ENCODE results near the gene ENPP1. TPM values are rescaled to one million over a fixed set of nuclear protein-coding genes. Genes with fewer than 3 reads are reported as not detected.
"Not testable (repeated sequence)": the region's sequence is repeated elsewhere in the genome, so short reads cannot be mapped to it uniquely, and the experiment has no call there.

ENPP1 gene
- total RNA-seq, 1 experiment from 2014 or later: 2.8 TPM

DNA sequence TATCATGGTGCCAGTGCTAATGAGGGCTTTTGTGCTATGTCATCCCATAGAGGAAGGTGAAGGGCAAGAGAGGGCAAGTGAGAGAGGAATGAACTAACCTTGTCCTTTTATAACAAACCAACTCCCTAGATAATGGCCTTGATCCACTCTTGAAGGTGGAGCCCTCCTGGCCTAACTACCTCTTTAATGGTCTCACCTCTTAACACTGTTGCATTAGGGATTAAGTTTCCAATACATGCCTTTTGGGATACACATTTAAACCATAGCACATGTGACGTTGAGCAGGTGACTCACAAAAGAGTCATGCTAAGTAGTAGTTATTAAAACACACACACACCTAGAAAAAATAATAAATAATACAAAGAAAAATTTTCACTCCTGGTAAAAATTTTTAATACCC, 106.4 kb downstream of the ENPP1 start:
- H3K27ac Mint-ChIP-seq (ENCODE audit: low read depth, unreplicated experiment): no peak overlapping the region
- H3K36me3 Mint-ChIP-seq (ENCODE audit: insufficient read depth, unreplicated experiment): no peaks in the 10 kb centered on the region
- no peak for TF ChIP-seq CTCF (IDR thresholded peaks at IDR 0.05; ENCODE audit: unreplicated experiment)
- H3K4me1 Mint-ChIP-seq (ENCODE audit: insufficient read depth, unreplicated experiment): no peaks in the 10 kb centered on the region
- peak; percentile 26 for DNase-seq (ENCODE audit: unreplicated experiment)
- H3K9me3 Mint-ChIP-seq (ENCODE audit: unreplicated experiment): no peaks in the 10 kb centered on the region
- intact Hi-C loops (cut with micrococcal nuclease): loop anchor here (2.0 kb wide), 1 partner anchor 345 kb away; no protein-coding TSS in a partner anchor
- no TSS peak for BruUV-seq (replicated peaks)
- ChIA-PET POLR2A (no interaction called here), CTCF (interaction anchor here (0.6 to 5.3 kb wide), 45 partner anchors 10 to 573 kb away, joined by 3 to 79 read pairs (median 6); no protein-coding TSS in a partner anchor)
- H3K27me3 Mint-ChIP-seq (ENCODE audit: insufficient read depth, unreplicated experiment): peaks cover 27% of the 10 kb centered on the region
- H3K4me3 Mint-ChIP-seq (ENCODE audit: unreplicated experiment): no peak overlapping the region

- intact Hi-C loops (cut with micrococcal nuclease): loop anchor here (1.0 to 2.0 kb wide), 2 partner anchors 344 to 383 kb away; no protein-coding TSS in a partner anchor
Measured at GRCh38 chr6:131914967-131915751, 107.3 kb downstream of the ENPP1 start.

DNA sequence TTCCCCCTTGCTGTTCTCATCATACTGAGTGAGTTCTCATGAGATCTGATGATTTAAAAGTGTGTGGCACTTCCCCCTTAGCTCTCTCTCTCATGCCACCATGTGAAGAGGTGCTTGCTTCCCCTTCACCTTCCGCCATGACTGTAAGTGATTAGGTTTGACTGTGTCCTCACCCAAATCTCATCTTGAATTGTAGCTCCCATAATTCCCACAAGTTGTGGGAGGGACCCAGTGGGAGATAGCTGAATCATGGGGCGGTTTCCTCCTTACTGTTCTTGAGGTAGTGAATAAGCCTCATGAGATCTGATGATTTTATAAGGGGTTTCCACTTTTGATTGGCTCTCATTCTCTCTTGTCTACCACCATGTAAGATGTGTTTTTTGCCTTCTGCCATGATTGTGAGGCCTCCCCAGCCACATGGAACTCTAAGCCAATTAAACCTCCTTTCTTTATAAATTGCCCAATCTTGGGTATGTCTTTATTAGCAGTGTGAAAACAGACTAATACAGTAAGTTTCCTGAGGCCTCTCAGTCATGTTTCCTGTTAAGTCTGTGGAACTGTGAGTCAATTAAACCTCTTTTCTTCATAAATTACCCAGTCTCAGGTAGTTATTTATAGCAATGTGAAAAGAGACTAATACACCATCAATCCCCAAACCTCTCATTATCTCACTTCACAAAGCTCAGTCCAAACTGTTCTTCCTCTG, 108.4 kb downstream of the ENPP1 start:
- H3K27me3 Mint-ChIP-seq (ENCODE audit: insufficient read depth, unreplicated experiment): peaks cover 17% of the 10 kb centered on the region
- ChIA-PET CTCF (interaction anchor here (0.6 to 5.3 kb wide), 39 partner anchors 8 to 554 kb away, joined by 3 to 79 read pairs (median 7); partner anchors contain the start of gene CCN2), POLR2A (interaction anchor here (0.6 kb wide), 1 partner anchor 36 kb away, joined by 3 read pairs; no protein-coding TSS in a partner anchor)
- H3K4me1 Mint-ChIP-seq (ENCODE audit: insufficient read depth, unreplicated experiment); BruUV-seq (replicated peaks); DNase-seq (ENCODE audit: unreplicated experiment); H3K4me3 Mint-ChIP-seq (ENCODE audit: unreplicated experiment); H3K9me3 Mint-ChIP-seq (ENCODE audit: unreplicated experiment); intact Hi-C loops (cut with micrococcal nuclease); H3K27ac Mint-ChIP-seq (ENCODE audit: low read depth, unreplicated experiment); H3K36me3 Mint-ChIP-seq (ENCODE audit: insufficient read depth, unreplicated experiment): not testable (repeated sequence)

More at GRCh38 chr6:131914967-131915751, 107.3 kb downstream of the ENPP1 start:
- H3K4me1 Mint-ChIP-seq (ENCODE audit: insufficient read depth, unreplicated experiment): no peaks in the 10 kb centered on the region
- H3K27ac Mint-ChIP-seq (ENCODE audit: low read depth, unreplicated experiment): no peak overlapping the region
- TF ChIP-seq CTCF (IDR thresholded peaks at IDR 0.05; ENCODE audit: unreplicated experiment): peak; percentile 62
- H3K4me3 Mint-ChIP-seq (ENCODE audit: unreplicated experiment): no peak overlapping the region
- DNase-seq (ENCODE audit: unreplicated experiment): peak; percentile 84
- ChIA-PET CTCF (interaction anchor here (0.5 to 5.3 kb wide), 90 partner anchors 9 to 572 kb away, joined by 3 to 79 read pairs (median 5); partner anchors contain the start of gene CCN2), POLR2A (interaction anchor here (0.6 kb wide), 2 partner anchors 10 to 35 kb away, joined by 3 read pairs; no protein-coding TSS in a partner anchor)
- H3K36me3 Mint-ChIP-seq (ENCODE audit: insufficient read depth, unreplicated experiment): no peaks in the 10 kb centered on the region
- BruUV-seq (replicated peaks): no TSS peak
- H3K9me3 Mint-ChIP-seq (ENCODE audit: unreplicated experiment): no peaks in the 10 kb centered on the region
- peaks cover 27% of the 10 kb centered on the region for H3K27me3 Mint-ChIP-seq (ENCODE audit: insufficient read depth, unreplicated experiment)

GRCh38 chr6:131916847-131917246, 109.0 kb downstream of the ENPP1 start:
- no peak for TF ChIP-seq CTCF (IDR thresholded peaks at IDR 0.05; ENCODE audit: unreplicated experiment)
- Mint-ChIP-seq H3K4me1 (ENCODE audit: insufficient read depth, unreplicated experiment) (no peaks in the 10 kb centered on the region), H3K27ac (ENCODE audit: low read depth, unreplicated experiment) (no peak overlapping the region), H3K27me3 (ENCODE audit: insufficient read depth, unreplicated experiment) (peaks cover 11% of the 10 kb centered on the region), H3K4me3 (ENCODE audit: unreplicated experiment) (no peak overlapping the region), H3K36me3 (ENCODE audit: insufficient read depth, unreplicated experiment) (no peaks in the 10 kb centered on the region), H3K9me3 (ENCODE audit: unreplicated experiment) (no peaks in the 10 kb centered on the region)
- BruUV-seq (replicated peaks): no TSS peak
- no peak for DNase-seq (ENCODE audit: unreplicated experiment)
- POLR2A ChIA-PET: no interaction called here
- CTCF ChIA-PET: interaction anchor here (0.6 to 5.3 kb wide), 15 partner anchors 7 to 373 kb away, joined by 3 to 79 read pairs (median 10); no protein-coding TSS in a partner anchor
- intact Hi-C loops (cut with micrococcal nuclease): no loop called here

Data from MCF 10A (cell line).